ENCODE data around the gene TNPO1.

DNA sequence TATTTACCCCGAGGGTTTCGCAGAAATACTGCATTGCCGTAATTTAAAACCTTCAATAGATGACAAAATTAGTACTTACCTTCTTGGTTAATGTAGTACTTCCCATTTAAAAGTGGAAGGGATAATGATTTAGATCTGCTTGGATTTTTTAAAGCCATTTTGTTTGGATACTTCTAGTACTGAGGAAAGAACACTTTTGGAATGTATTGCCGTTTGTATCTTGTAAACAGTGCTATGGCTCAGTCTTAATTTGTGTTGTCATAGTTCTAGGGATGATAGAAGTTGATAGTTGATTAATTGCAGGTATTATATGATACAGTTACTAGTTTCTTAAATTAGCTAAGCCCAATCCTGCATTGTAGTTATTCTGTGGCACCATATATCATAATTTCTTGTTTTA, 33.1 kb downstream of the TNPO1 start:
- TF ChIP-seq EZH2 (IDR thresholded peaks at IDR 0.05; ENCODE audit: insufficient read depth, poor library complexity, severe bottlenecking) = no peak
- no peak for TF ChIP-seq EZH2phosphoT487 (IDR thresholded peaks at IDR 0.05; ENCODE audit: insufficient read depth, low read depth)

Measured in GM23248 (cell line).